ENCODE measurements around the gene FAM151B.

The FAM151B gene

DNA sequence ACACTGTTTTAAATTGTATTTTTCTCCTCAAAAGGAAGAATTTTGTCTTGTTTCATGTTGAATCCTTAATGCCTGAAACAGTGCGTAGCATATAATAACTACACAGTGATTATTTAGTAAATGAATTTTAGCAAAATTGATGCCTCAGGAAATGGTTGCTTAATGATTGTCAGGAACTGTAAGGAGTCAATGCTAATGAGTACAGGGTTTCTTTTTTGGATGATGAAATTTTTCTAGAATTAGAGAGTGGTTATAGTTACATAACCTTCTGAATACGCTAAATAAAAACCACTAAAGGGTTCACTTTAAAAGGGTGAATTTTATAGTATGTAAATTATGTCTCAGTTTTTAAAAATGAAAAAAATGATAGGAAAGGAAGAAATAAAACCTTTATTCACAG lies 14.9 kb downstream of the FAM151B start:
- H3K4me3 ChIP-seq (replicated peaks; ENCODE audit: insufficient read depth, low read length) = no peak overlapping the region
- TF ChIP-seq CTCF (IDR thresholded peaks at IDR 0.05; ENCODE audit: insufficient read depth, low read length) (no peak), SPI1 (IDR thresholded peaks at IDR 0.05; ENCODE audit: borderline replicate concordance, low read depth) (no peak), GABPA (IDR thresholded peaks at IDR 0.05; ENCODE audit: low read depth) (no peak), REST (IDR thresholded peaks at IDR 0.05; ENCODE audit: insufficient replicate concordance, low read depth) (no peak), POLR2AphosphoS5 (IDR thresholded peaks at IDR 0.05; ENCODE audit: low read depth) (no peak)
- peak overlapping the region; percentile 60 for H3K27ac ChIP-seq (replicated peaks)
- DNase-seq (ENCODE audit: low read depth in 1 of 2, low spot score in 1 of 2) = peak in 1 of 2 experiments; percentile 33
- H3K27me3 ChIP-seq (ENCODE audit: insufficient read depth, poor library complexity, severe bottlenecking) = no peaks in the 10 kb centered on the region

- Histone ChIP-seq H3K4me3 (replicated peaks; ENCODE audit: insufficient read depth, low read length) (no peak overlapping the region), H3K27me3 (ENCODE audit: insufficient read depth, poor library complexity, severe bottlenecking) (no peaks in the 10 kb centered on the region), H3K27ac (replicated peaks) (peak overlapping the region; percentile 60)
- peak; percentile 46 to 77 for DNase-seq (ENCODE audit: low read depth in 1 of 2, low spot score in 1 of 2)
- TF ChIP-seq REST (IDR thresholded peaks at IDR 0.05; ENCODE audit: insufficient replicate concordance, low read depth) (no peak), SPI1 (IDR thresholded peaks at IDR 0.05; ENCODE audit: borderline replicate concordance, low read depth) (peak; percentile 29; the same call in 1 of the 2 replicates)
Observed at GRCh38 chr5:80503641-80504040, 15.7 kb downstream of the FAM151B start.

GRCh38 chr5:80504833-80505232 lies 16.9 kb downstream of the FAM151B start:
- no peak for DNase-seq (ENCODE audit: low read depth in 1 of 2, low spot score in 1 of 2)
- 0 out of 2 replicates have a peak overlapping the region, but pooled peaks have one; percentile 21 for H3K27ac ChIP-seq (replicated peaks)
- no peak overlapping the region for H3K4me3 ChIP-seq (replicated peaks; ENCODE audit: insufficient read depth, low read length)
- TF ChIP-seq REST (IDR thresholded peaks at IDR 0.05; ENCODE audit: insufficient replicate concordance, low read depth) (no peak), CTCF (IDR thresholded peaks at IDR 0.05; ENCODE audit: insufficient read depth, low read length) (no peak), GABPA (IDR thresholded peaks at IDR 0.05; ENCODE audit: low read depth) (no peak), SPI1 (IDR thresholded peaks at IDR 0.05; ENCODE audit: borderline replicate concordance, low read depth) (no peak), POLR2AphosphoS5 (IDR thresholded peaks at IDR 0.05; ENCODE audit: low read depth) (no peak)
- no peaks in the 10 kb centered on the region for H3K27me3 ChIP-seq (ENCODE audit: insufficient read depth, poor library complexity, severe bottlenecking)
